HCT116 (cell line): ENCODE measurements around the gene PDE4D. TPM values are rescaled to one million over a fixed set of nuclear protein-coding genes. Genes with fewer than 3 reads are reported as not detected.

Experiments
- ATAC-seq: fragments of 200-7000 bp; cut with Tn5 transposase; 2 replicates; pipeline ENCODE4 v1.9.1; 2020; ENCODE audit warnings: mild to moderate bottlenecking, moderate library complexity
- BruUV-seq: library from RNA; stranded (reverse); fragments of 400-500 nt; replicated peaks from 2 replicates; lab custom pipeline; 2021; lab: Mats Ljungman, UMichigan
- CTCF ChIA-PET: fragments of 300-600 bp; sonication (Branson Sonifier 250); formaldehyde crosslinking; loops from one replicate; lab custom pipeline; 2021; ENCODE audit warnings: antibody characterized with exemption; lab: Charles Lee
- POLR2A ChIA-PET: fragments of 300-600, 350-600 bp; sonication (Branson Sonifier 250); formaldehyde crosslinking; loops from one replicate; lab custom pipeline; 2021; ENCODE audit warnings: antibody characterized with exemption; lab: Charles Lee
- RAD21 ChIA-PET, 2 experiments: fragments of 300-600 bp; sonication (Branson Sonifier 250); formaldehyde crosslinking; loops; one replicate each; lab custom pipeline; 2023; ENCODE audit warnings: low total read pairs in 2 of 2; ENCODE audit not compliant: uncharacterized antibody in 2 of 2, unreplicated experiment in 2 of 2, low non-redundant PET in 1 of 2; lab: Charles Lee
- DNase-seq: peaks from one replicate; pipeline ENCODE4 v3.0.0-alpha.2; 2010; ENCODE audit warnings: low read depth, low spot score
- H2AFZ ChIP-seq: fragments of 200-600 bp; shearing (Covaris generic), sonication (generic); 2 replicates; pipeline ENCODE4 v1.6.1; 2017; ENCODE audit warnings: low read depth, mixed run types, mixed read lengths, antibody characterized with exemption, low read length; ENCODE audit not compliant: poor library complexity, severe bottlenecking
- H3K27ac ChIP-seq: 2 replicates; pipeline ENCODE4 v1.5.1; 2012; ENCODE audit warnings: low read depth, low read length
- H3K27me3 ChIP-seq: fragments of 200-600 bp; sonication (generic); 2 replicates; pipeline ENCODE4 v1.6.1; 2016; ENCODE audit warnings: mixed run types, low read length, mixed read lengths; ENCODE audit not compliant: insufficient read depth
- H3K36me3 ChIP-seq, 2 experiments: fragments of 200-500 bp in 1 of 2; fragments of 200-600 bp in 1 of 2; sonication (Bioruptor generic) in 1 of 2; sonication (generic) in 1 of 2; 2 replicates each; pipeline versions ENCODE4 v1.5.1 to v1.6.1; 2014 to 2016; ENCODE audit warnings: low read length in 2 of 2, inconsistent platforms in 1 of 2, mixed read lengths in 1 of 2, mixed run types in 1 of 2; ENCODE audit not compliant: insufficient read depth in 2 of 2, control insufficient read depth in 1 of 2
- H3K4me1 ChIP-seq, 2 experiments: fragments of 200-600 bp in 1 of 2; sonication (generic) in 1 of 2; 2 replicates each; pipeline versions ENCODE4 v1.5.1 to v1.6.1; 2012 to 2017; ENCODE audit warnings: low read length in 2 of 2, inconsistent platforms in 1 of 2, mild to moderate bottlenecking in 1 of 2, mixed read lengths in 1 of 2, mixed run types in 1 of 2, moderate library complexity in 1 of 2; ENCODE audit not compliant: insufficient read depth in 2 of 2, control insufficient read depth in 1 of 2
- H3K4me2 ChIP-seq: fragments of 200-600 bp; sonication (generic); 2 replicates; pipeline ENCODE4 v1.6.1; 2017; ENCODE audit warnings: mixed run types, low read length, mixed read lengths
- H3K4me3 ChIP-seq, 2 experiments: fragments of 200-600 bp in 1 of 2; sonication (generic) in 1 of 2; replicated peaks in 1 of 2; 2 replicates each; pipeline ENCODE4 v1.5.1; 2011 to 2016; ENCODE audit warnings: low read length in 2 of 2, control low read depth in 1 of 2, low read depth in 1 of 2, mild to moderate bottlenecking in 1 of 2, mixed read lengths in 1 of 2, mixed run types in 1 of 2
- H3K79me2 ChIP-seq: fragments of 200-600 bp; sonication (generic); 2 replicates; pipeline ENCODE4 v1.6.1; 2017; ENCODE audit warnings: mild to moderate bottlenecking, mixed run types, low read length, moderate library complexity, mixed read lengths; ENCODE audit not compliant: insufficient read depth
- H3K9ac ChIP-seq: fragments of 200-600 bp; sonication (generic); 2 replicates; pipeline ENCODE4 v1.6.1; 2016; ENCODE audit warnings: low read length, mixed read lengths
- H3K9me2 ChIP-seq: fragments of 200-600 bp; sonication (generic), shearing (Covaris generic); 2 replicates; pipeline ENCODE4 v1.6.1; 2017; ENCODE audit warnings: mixed run types, mild to moderate bottlenecking, moderate library complexity; ENCODE audit not compliant: insufficient read depth
- H3K9me3 ChIP-seq, 2 experiments: fragments of 200-500 bp in 1 of 2; fragments of 200-600 bp in 1 of 2; sonication (Bioruptor generic) in 1 of 2; sonication (generic) in 1 of 2; 2 replicates each; pipeline ENCODE4 v1.6.1; 2014 to 2017; ENCODE audit warnings: low read length in 2 of 2, mixed read lengths in 2 of 2, inconsistent platforms in 1 of 2, low read depth in 1 of 2, mild to moderate bottlenecking in 1 of 2, mixed run types in 1 of 2, moderate library complexity in 1 of 2; ENCODE audit not compliant: control insufficient read depth in 1 of 2, insufficient read depth in 1 of 2
- H4K20me1 ChIP-seq: fragments of 200-600 bp; sonication (generic), shearing (Covaris generic); 2 replicates; pipeline ENCODE4 v1.6.1; 2017; ENCODE audit warnings: mixed run types, mild to moderate bottlenecking, moderate library complexity; ENCODE audit not compliant: insufficient read depth
- EZH2 ChIP-seq: fragments of 200-600 bp; sonication (generic); IDR thresholded peaks from 2 replicates; pipeline ENCODE4 v1.6.1; 2017; ENCODE audit warnings: antibody characterized with exemption, mixed run types
- POLR2A ChIP-seq: IDR thresholded peaks from 2 replicates; pipeline ENCODE4 v1.7.0; 2011; ENCODE audit warnings: borderline replicate concordance; ENCODE audit not compliant: insufficient read depth, insufficient read length; ENCODE audit errors: extremely low read depth
- SP1 ChIP-seq: IDR thresholded peaks from 2 replicates; pipeline ENCODE4 v1.6.1; 2012; ENCODE audit warnings: low read depth
- TCF7L2 ChIP-seq: IDR thresholded peaks from 2 replicates; pipeline ENCODE4 v1.7.0; 2011; ENCODE audit warnings: borderline replicate concordance, inconsistent platforms; ENCODE audit not compliant: insufficient read depth, insufficient read length; ENCODE audit errors: extremely low read depth
- ZBTB33 ChIP-seq: IDR thresholded peaks from 2 replicates; pipeline ENCODE4 v1.6.1; 2011; ENCODE audit warnings: mild to moderate bottlenecking, low read length, moderate library complexity; ENCODE audit not compliant: insufficient replicate concordance; ENCODE audit errors: extremely low read depth
- ZFX ChIP-seq: fragments of 450-650 bp; IDR thresholded peaks from 2 replicates; pipeline ENCODE4 v1.6.1; 2017
- ZNF274 ChIP-seq: fragments of 200-500 bp; sonication (Bioruptor generic); IDR thresholded peaks from 2 replicates; pipeline ENCODE4 v1.6.1; 2014; ENCODE audit warnings: mild to moderate bottlenecking, low read depth, low read length, inconsistent platforms
- intact Hi-C: fragments of 100-400 bp; cut with micrococcal nuclease; formaldehyde crosslinking; loops from 2 replicates; pipeline ENCODE4 v1.10.0; 2022
- total RNA-seq: library from RNA; stranded (reverse); gene quantifications from one replicate; pipeline ENCODE4 v1.2.1, GENCODE V29; 2021; ENCODE audit not compliant: unreplicated experiment

The PDE4D gene
- total RNA-seq, 1 experiment from 2014 or later = 1.1 TPM

GRCh38 chr5:59746241-59746765 is 147.2 kb downstream of the PDE4D start:
- H3K27me3 ChIP-seq = no peaks in the 10 kb centered on the region
- intact Hi-C loops = no loop called here
- no peak for TF ChIP-seq ZNF274
- TF ChIP-seq SP1 = no peak
- no peak for TF ChIP-seq ZFX
- TF ChIP-seq EZH2 = no peak
- TF ChIP-seq, all 23 proteins: peak for 0
- ChIA-PET CTCF (no interaction called here), POLR2A (no interaction called here), RAD21 (no interaction called here)
- ATAC-seq (no peak), DNase-seq (no peak)
- H3K4me2 ChIP-seq = no peak overlapping the region
- H4K20me1 ChIP-seq = no peaks in the 10 kb centered on the region
- H3K4me3 ChIP-seq = no peak overlapping the region
- H3K4me1 ChIP-seq = no peaks in the 10 kb centered on the region
- no peak overlapping the region for H2AFZ ChIP-seq
- H3K36me3 ChIP-seq = no peaks in the 10 kb centered on the region
- no peaks in the 10 kb centered on the region for H3K9me2 ChIP-seq
- H3K9ac ChIP-seq = no peak overlapping the region
- H3K27ac ChIP-seq = no peak overlapping the region
- no TSS peak for BruUV-seq
- no peaks in the 10 kb centered on the region for H3K79me2 ChIP-seq
- no peaks in the 10 kb centered on the region for H3K9me3 ChIP-seq

GRCh38 chr5:59745415-59745863 is 148.1 kb downstream of the PDE4D start:
- no TSS peak for BruUV-seq
- intact Hi-C loops = no loop called here
- H3K36me3 ChIP-seq = no peaks in the 10 kb centered on the region
- RAD21 ChIA-PET = no interaction called here
- no peak overlapping the region for H3K27ac ChIP-seq
- no peaks in the 10 kb centered on the region for H3K79me2 ChIP-seq
- no peak overlapping the region for H2AFZ ChIP-seq
- TF ChIP-seq TCF7L2 (no peak), SP1 (no peak), ZBTB33 (no peak), POLR2A (no peak)
- POLR2A ChIA-PET = no interaction called here
- H3K9me3 ChIP-seq = no peaks in the 10 kb centered on the region
- H3K4me1 ChIP-seq = no peaks in the 10 kb centered on the region
- H3K27me3 ChIP-seq = no peaks in the 10 kb centered on the region
- DNase-seq (no peak), ATAC-seq (no peak)
- CTCF ChIA-PET = no interaction called here
- no peaks in the 10 kb centered on the region for H3K9me2 ChIP-seq
- H3K4me3 ChIP-seq = no peak overlapping the region
- no peak overlapping the region for H3K4me2 ChIP-seq
- no peak overlapping the region for H3K9ac ChIP-seq
- H4K20me1 ChIP-seq = no peaks in the 10 kb centered on the region
